ENCODE data around the gene TTN. TPM values are rescaled to one million over a fixed set of nuclear protein-coding genes. Genes with fewer than 3 reads are reported as not detected.

The TTN gene
- total and polyA plus RNA-seq, 10 of the 15 experiments (the other 5 are each of a cell fraction or from before 2014, with no cell fraction given): 0.15 to 9.0 (median 1.8) TPM

GRCh38 chr2:178484245-178485041 lies 322.8 kb downstream of the TTN start (continued):
- no peak for TF ChIP-seq PKNOX1 (IDR thresholded peaks at IDR 0.05)

GRCh38 chr2:178482437-178482836 lies 324.8 kb downstream of the TTN start:
- Histone ChIP-seq H3K4me3 (peak overlapping the region; percentile 93), H3K36me3 (ENCODE audit: control insufficient read depth in 2 of 2, insufficient read depth in 2 of 2, low read length in 1 of 2) (no peaks in the 10 kb centered on the region; a peak in 1 of 4 replicates), H3K9me3 (replicated peaks; ENCODE audit: control insufficient read depth, insufficient read depth, low read length) (no peaks in the 10 kb centered on the region), H3K4me2 (ENCODE audit: control insufficient read depth, insufficient read depth) (peak overlapping the region; percentile 69), H3K79me2 (ENCODE audit: control insufficient read depth, insufficient read depth, low read length) (peaks cover 43% of the 10 kb centered on the region), H2AFZ (ENCODE audit: control insufficient read depth, low read depth, low read length) (no peak overlapping the region), H4K20me1 (ENCODE audit: control insufficient read depth, insufficient read depth) (no peaks in the 10 kb centered on the region), H3K27me3 (replicated peaks in 1 of 2; ENCODE audit: control insufficient read depth in 2 of 2, insufficient read depth in 2 of 2, low read length in 1 of 2) (no peaks in the 10 kb centered on the region), H3K4me1 (ENCODE audit: control insufficient read depth, insufficient read depth, low read length) (peaks cover 7% of the 10 kb centered on the region; the same call in 1 of the 2 replicates), H3K9ac (ENCODE audit: control insufficient read depth, insufficient read depth, low read length) (no peak overlapping the region), H3K27ac (ENCODE audit: control insufficient read depth, insufficient read depth) (no peak overlapping the region)
- ChIA-PET SMC1A (ENCODE audit: uncharacterized antibody, unreplicated experiment) (interaction anchor here (0.8 to 3.0 kb wide), 22 partner anchors 11 to 252 kb away, joined by 3 to 21 read pairs (median 5); no protein-coding TSS in a partner anchor), POLR2A (interaction anchor here (0.6 to 2.5 kb wide), 17 partner anchors 22 to 1297 kb away, joined by 3 to 19 read pairs (median 5); partner anchors contain the start of genes PJVK and PRKRA), CTCF (interaction anchor here (0.6 to 2.7 kb wide), 19 partner anchors 10 to 370 kb away, joined by 3 to 15 read pairs (median 5); partner anchors contain the start of gene RBM45), RAD21 (ENCODE audit: unreplicated experiment) (interaction anchor here (0.6 to 2.5 kb wide), 15 partner anchors 25 to 218 kb away, joined by 3 to 29 read pairs (median 3); partner anchors contain the start of genes PJVK and PRKRA)
- FAIRE-seq (peak; percentile 77), ATAC-seq (peak; percentile 35), DNase-seq (ENCODE audit: low read depth, low spot score) (peak; percentile 54)
- 0% methylated on average over 4 of the region's 4 CpGs for WGBS (ENCODE audit: insufficient coverage, insufficient replicate concordance, low lambda C conversion rate, missing lambda C conversion rate)
- in situ Hi-C loops (cut with MboI): no loop called here
- intact Hi-C loops (cut with micrococcal nuclease; ENCODE audit: unreplicated experiment): loop anchor here (5.0 kb wide), 1 partner anchor 220 kb away; no protein-coding TSS in a partner anchor
- BruUV-seq (replicated peaks): no TSS peak
- TF ChIP-seq MTA3 (IDR thresholded peaks at IDR 0.05; ENCODE audit: borderline replicate concordance, low read length): 0 out of 2 replicates have a peak, but pooled peaks have one; percentile 43
- TF ChIP-seq PML (IDR thresholded peaks at IDR 0.05; ENCODE audit: low read length): no peak
- 0 out of 2 replicates have a peak, but pooled peaks have one; percentile 37 for TF ChIP-seq NBN (IDR thresholded peaks at IDR 0.05)
- TF ChIP-seq ZNF384 (IDR thresholded peaks at IDR 0.05; ENCODE audit: borderline replicate concordance, low read depth, low read length): peak; percentile 90
- TF ChIP-seq HDGF (IDR thresholded peaks at IDR 0.05): peak; percentile 47; the same call in 1 of the 2 replicates
- peak; percentile 78 for TF ChIP-seq JUNB (IDR thresholded peaks at IDR 0.05)
- TF ChIP-seq POU2F2 (IDR thresholded peaks at IDR 0.05; ENCODE audit: borderline replicate concordance, low read depth, low read length): peak; percentile 85; the same call in 1 of the 3 replicates
- TF ChIP-seq IRF4 (IDR thresholded peaks at IDR 0.05; ENCODE audit: low read depth, low read length): peak; percentile 78
- no peak for TF ChIP-seq SMC3 (IDR thresholded peaks at IDR 0.05; ENCODE audit: borderline replicate concordance, low read length)
- peak; percentile 35; the same call in 1 of the 2 replicates for TF ChIP-seq RELB (IDR thresholded peaks at IDR 0.05; ENCODE audit: low read depth)
- 0 out of 4 replicates have a peak, but pooled peaks of 1 of the 2 experiments have one; percentile 7 for TF ChIP-seq EP300 (IDR thresholded peaks at IDR 0.05; ENCODE audit: borderline replicate concordance in 1 of 2, control insufficient read depth in 1 of 2, low read depth in 2 of 2, low read length in 2 of 2)
- peak; percentile 56; the same call in 1 of the 2 replicates for TF ChIP-seq ATF7 (IDR thresholded peaks at IDR 0.05; ENCODE audit: low read depth)
- peak; percentile 34; the same call in 1 of the 2 replicates for TF ChIP-seq CREM (IDR thresholded peaks at IDR 0.05; ENCODE audit: low read depth)
- 0 out of 2 replicates have a peak, but pooled peaks have one; percentile 27 for TF ChIP-seq RUNX3 (IDR thresholded peaks at IDR 0.05; ENCODE audit: low read length)

Measured in GM12878 (cell line).